ENCODE results near the gene FNDC3B.

GRCh38 chr3:172009803-172010202 lies 29.6 kb upstream of the FNDC3B start:
- TF ChIP-seq CTCF (IDR thresholded peaks at IDR 0.05; ENCODE audit: low read depth, low read length) (no peak), EZH2phosphoT487 (IDR thresholded peaks at IDR 0.05; ENCODE audit: low read depth) (no peak)

All from OCI-LY3 (cell line).